Upper lobe of left lung (tissue), 6 donors: Measurements from ENCODE around the gene CDH22. TPM values are rescaled to one million over a fixed set of nuclear protein-coding genes. Genes with fewer than 3 reads are reported as not detected.

ENCODE experiments used
- ATAC-seq, 2 donors: fragments of 200-7000 bp; cut with Tn5 transposase; one replicate each; pipeline ENCODE4 v1.9.1; 2022; ENCODE audit warnings: mild to moderate bottlenecking in 2 of 2, moderate library complexity in 2 of 2; ENCODE audit not compliant: low FRiP score in 2 of 2
- DNase-seq, 2 donors: peaks; one replicate each; pipeline ENCODE4 v3.0.0-alpha.2; 2019 to 2020
- H3K27ac ChIP-seq, 4 donors: fragments of 200-600 bp; sonication (generic); one replicate each; pipeline ENCODE4 v1.5.1; 2016 to 2019
- H3K27me3 ChIP-seq, 4 donors: fragments of 200-600 bp; sonication (generic); one replicate each; pipeline ENCODE4 v1.5.1; 2017 to 2019
- H3K36me3 ChIP-seq, 4 donors: fragments of 200-600 bp; sonication (generic); one replicate each; pipeline ENCODE4 v1.5.1; 2016 to 2019
- H3K4me1 ChIP-seq, 4 donors: fragments of 200-600 bp; sonication (generic); one replicate each; pipeline ENCODE4 v1.5.1; 2018 to 2019
- H3K4me3 ChIP-seq, 4 donors: fragments of 200-600 bp; sonication (generic); one replicate each; pipeline ENCODE4 v1.5.1; 2017 to 2019; ENCODE audit warnings: mild to moderate bottlenecking in 2 of 4, moderate library complexity in 1 of 4
- H3K9me3 ChIP-seq, 4 donors: fragments of 200-600 bp; sonication (generic); one replicate each; pipeline ENCODE4 v1.5.1; 2018 to 2019
- CTCF ChIP-seq, 6 experiments: fragments of 450-650 bp in 4 of 6; fragments of 200-600 bp in 2 of 6; sonication (generic) in 2 of 6; IDR thresholded peaks; one replicate each; pipeline ENCODE4 v1.5.1; 2016 to 2019; ENCODE audit warnings: antibody characterized with exemption in 6 of 6
- EP300 ChIP-seq, 4 donors: sonication (generic); formaldehyde crosslinking; IDR thresholded peaks; one replicate each; pipeline ENCODE4 v1.5.1; 2017; ENCODE audit warnings: antibody characterized with exemption in 4 of 4, control low read depth in 2 of 4
- POLR2A ChIP-seq, 4 donors: fragments of 450-650 bp; IDR thresholded peaks; one replicate each; pipeline ENCODE4 v1.5.1; 2016 to 2017; ENCODE audit warnings: antibody characterized with exemption in 4 of 4, mild to moderate bottlenecking in 2 of 4
- POLR2AphosphoS5 ChIP-seq, 2 donors: sonication (generic); formaldehyde crosslinking; IDR thresholded peaks; one replicate each; pipeline ENCODE4 v1.5.1; 2017; ENCODE audit warnings: antibody characterized with exemption in 2 of 2
- WGBS, 2 donors: methylation state at CpG; one replicate each; pipeline ENCODE4 v1.1.5; 2017 to 2018; 5-methylcytosine and 5-hydroxymethylcytosine counted together
- total RNA-seq, 6 donors: library from RNA; depleted of rRNA in 4 of 6; stranded (reverse); fragments of >200 nt in 4 of 6; gene quantifications; one replicate each; pipeline versions ENCODE4 v1.1.0 to v1.2.1, GENCODE V29; 2016 to 2021
- donor health status: DM: no; HTN: no; CAD: no; lungs with moderate emphysema.
- donor health status: DM: no; HTN: yes; CAD: no; lungs with severe emphysema.

CDH22 gene
- total RNA-seq, 6 donors from 2014 or later: 0.10 to 0.40 (median 0.24) TPM; not detected in 2

DNA sequence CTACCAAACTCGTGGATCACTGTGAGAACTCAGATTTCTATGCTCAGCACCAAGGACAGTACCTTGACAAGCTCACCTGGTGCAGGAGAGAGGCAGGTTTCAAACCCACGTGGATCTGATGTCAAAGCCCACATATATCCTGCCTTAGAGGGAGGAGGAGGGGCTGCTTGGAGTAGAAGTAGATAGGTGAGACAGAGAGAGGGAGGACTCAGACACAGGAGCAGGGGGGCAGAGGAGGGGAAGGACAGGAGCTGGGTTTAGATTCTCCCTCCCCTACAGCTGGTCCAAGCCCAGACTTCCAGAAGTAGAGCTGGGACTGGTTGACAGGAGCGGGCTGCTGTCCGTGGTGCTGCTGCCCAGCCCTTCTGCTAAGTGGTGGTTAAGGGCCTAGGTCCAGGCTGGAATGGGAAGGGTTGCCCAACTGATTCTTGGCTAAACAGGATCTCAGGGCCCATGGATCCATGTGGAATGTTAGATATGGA lies 77.5 kb downstream of the CDH22 start:
- no peak for ATAC-seq
- 2 to 8% methylated on average over 4 of the region's 4 CpGs for WGBS, 2 donors
- H3K27me3 ChIP-seq: peaks cover 0 to 2% (median 0%) of the 10 kb centered on the region in 4 donors

DNA sequence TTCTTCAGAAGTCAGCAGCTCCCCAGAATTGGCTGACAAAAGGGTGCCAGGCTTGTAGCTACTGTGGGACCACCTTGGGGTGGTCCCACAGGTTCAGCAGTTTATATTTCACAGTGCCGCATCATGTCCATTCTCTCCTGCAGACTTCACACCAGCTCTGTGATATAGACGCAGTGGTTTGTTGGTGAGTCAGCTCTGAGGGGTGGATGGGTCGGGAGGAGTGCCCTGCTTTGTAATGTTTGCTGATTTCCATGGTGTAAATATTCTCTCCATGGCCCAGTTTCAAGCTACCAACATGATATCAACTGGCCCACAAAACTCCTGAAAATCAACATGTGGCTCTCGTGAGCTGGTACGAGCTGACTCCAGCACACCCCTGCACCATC lies 78.2 kb downstream of the CDH22 start:
- ATAC-seq: no peak

More for the DNA sequence above, 77.5 kb downstream of the CDH22 start:
- peak in 1 of 2 donors; percentile 53 for DNase-seq
- Histone ChIP-seq H3K36me3 (no peaks in the 10 kb centered on the region), H3K4me3 (no peak overlapping the region), H3K9me3 (no peaks in the 10 kb centered on the region), H3K27ac (no peak overlapping the region), H3K4me1 (no peaks in the 10 kb centered on the region)
- TF ChIP-seq POLR2A (IDR thresholded peaks at IDR 0.05) (no peak), POLR2AphosphoS5 (IDR thresholded peaks at IDR 0.05) (no peak), CTCF (IDR thresholded peaks at IDR 0.05) (no peak), EP300 (IDR thresholded peaks at IDR 0.05) (no peak)

DNA sequence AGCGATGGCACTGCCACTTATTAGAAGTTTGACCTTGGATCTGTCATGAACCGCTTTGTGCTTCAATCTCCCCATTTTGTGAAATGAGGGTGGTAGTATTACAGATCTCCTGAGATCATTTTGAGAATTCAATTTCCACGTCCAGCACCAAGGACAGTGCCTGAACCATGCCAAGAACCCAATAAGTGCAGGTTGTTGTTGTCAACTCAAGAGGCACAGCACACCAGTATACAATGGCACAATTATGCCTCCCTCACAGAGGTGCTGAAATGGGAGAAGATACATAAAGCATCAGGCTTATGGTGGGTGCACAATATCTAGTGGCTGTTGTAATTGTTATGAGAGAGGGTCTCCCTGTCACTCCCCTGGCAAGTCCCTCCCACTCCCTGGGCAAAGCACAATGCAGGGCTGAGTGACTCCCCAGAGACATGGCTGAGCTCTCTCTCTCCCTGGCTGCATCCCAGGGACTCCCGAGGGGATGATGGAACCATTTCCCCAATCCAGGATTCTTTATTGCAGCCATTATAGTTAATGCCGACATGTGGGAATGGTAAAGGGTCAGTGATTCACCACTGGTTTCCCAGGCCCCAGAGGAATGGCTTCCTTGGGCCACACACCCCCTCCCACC lies 78.7 kb downstream of the CDH22 start:
- peaks cover 0 to 2% (median 0%) of the 10 kb centered on the region in 4 donors for H3K27me3 ChIP-seq
- WGBS, 2 donors: 33 to 56% methylated on average over 3 to 5 of the region's 5 CpGs
- no peak overlapping the region for H3K27ac ChIP-seq
- H3K36me3 ChIP-seq: no peaks in the 10 kb centered on the region
- TF ChIP-seq POLR2A (IDR thresholded peaks at IDR 0.05): no peak
- TF ChIP-seq CTCF (IDR thresholded peaks at IDR 0.05): no peak
- no peak for TF ChIP-seq EP300 (IDR thresholded peaks at IDR 0.05)
- TF ChIP-seq POLR2AphosphoS5 (IDR thresholded peaks at IDR 0.05): no peak
- H3K9me3 ChIP-seq: no peaks in the 10 kb centered on the region
- no peak overlapping the region for H3K4me3 ChIP-seq
- DNase-seq (no peak), ATAC-seq (no peak)
- H3K4me1 ChIP-seq: no peaks in the 10 kb centered on the region

More for the DNA sequence above, 78.2 kb downstream of the CDH22 start:
- TF ChIP-seq POLR2A (IDR thresholded peaks at IDR 0.05) (no peak), POLR2AphosphoS5 (IDR thresholded peaks at IDR 0.05) (no peak)
- peaks cover 0 to 2% (median 0%) of the 10 kb centered on the region in 4 donors for H3K27me3 ChIP-seq
- no peaks in the 10 kb centered on the region for H3K9me3 ChIP-seq
- H3K4me1 ChIP-seq: no peaks in the 10 kb centered on the region
- DNase-seq: no peak
- H3K27ac ChIP-seq: no peak overlapping the region
- 68 to 78% methylated on average over 4 to 5 of the region's 5 CpGs for WGBS, 2 donors
- no peak overlapping the region for H3K4me3 ChIP-seq
- no peaks in the 10 kb centered on the region for H3K36me3 ChIP-seq

- ATAC-seq (no peak), DNase-seq (peak in 1 of 2 donors; percentile 65)
- H3K9me3 ChIP-seq: no peaks in the 10 kb centered on the region
- 58 to 61% methylated on average over 8 of the region's 8 CpGs for WGBS, 2 donors
- H3K27me3 ChIP-seq: peaks cover 0 to 2% (median 0%) of the 10 kb centered on the region in 4 donors
- H3K4me1 ChIP-seq: no peaks in the 10 kb centered on the region
- H3K27ac ChIP-seq: no peak overlapping the region
- TF ChIP-seq POLR2A (IDR thresholded peaks at IDR 0.05) (no peak), POLR2AphosphoS5 (IDR thresholded peaks at IDR 0.05) (no peak), EP300 (IDR thresholded peaks at IDR 0.05) (no peak), CTCF (IDR thresholded peaks at IDR 0.05) (no peak)
- no peak overlapping the region for H3K4me3 ChIP-seq
- no peaks in the 10 kb centered on the region for H3K36me3 ChIP-seq
Measured at GRCh38 chr20:46228670-46229069, 79.6 kb downstream of the CDH22 start.

- Histone ChIP-seq H3K4me3 (no peak overlapping the region), H3K27ac (no peak overlapping the region), H3K36me3 (no peaks in the 10 kb centered on the region), H3K4me1 (no peaks in the 10 kb centered on the region), H3K27me3 (peaks cover 0 to 2% (median 0%) of the 10 kb centered on the region in 4 donors), H3K9me3 (no peaks in the 10 kb centered on the region)
- peak in 1 of 2 donors; percentile 61 for DNase-seq
- no peak for TF ChIP-seq CTCF (IDR thresholded peaks at IDR 0.05)
- no peak for TF ChIP-seq EP300 (IDR thresholded peaks at IDR 0.05)
- TF ChIP-seq POLR2AphosphoS5 (IDR thresholded peaks at IDR 0.05): no peak
- no peak for TF ChIP-seq POLR2A (IDR thresholded peaks at IDR 0.05)
- 61 to 70% methylated on average over 23 to 32 of the region's 33 CpGs for WGBS, 2 donors
- ATAC-seq: no peak
Measured at GRCh38 chr20:46227272-46227767, 81.0 kb downstream of the CDH22 start.
